HL-60 (cell line): ENCODE measurements around the gene DACT2.

Experiments used
- POLR2AphosphoS5 ChIP-seq: IDR thresholded peaks from 2 replicates; pipeline ENCODE4 v1.6.1; 2012; ENCODE audit warnings: low read depth
- TF ChIP-seq, protein P1 (sequence below): IDR thresholded peaks from one replicate; pipeline ENCODE4 v1.5.1; 2011; ENCODE audit warnings: low read length, control low read depth, inconsistent platforms; ENCODE audit not compliant: insufficient read depth
- TF ChIP-seq, protein P2 (sequence below): IDR thresholded peaks from 2 replicates; pipeline ENCODE4 v1.6.1; 2012; ENCODE audit warnings: low read depth; ENCODE audit not compliant: insufficient replicate concordance

DNA sequence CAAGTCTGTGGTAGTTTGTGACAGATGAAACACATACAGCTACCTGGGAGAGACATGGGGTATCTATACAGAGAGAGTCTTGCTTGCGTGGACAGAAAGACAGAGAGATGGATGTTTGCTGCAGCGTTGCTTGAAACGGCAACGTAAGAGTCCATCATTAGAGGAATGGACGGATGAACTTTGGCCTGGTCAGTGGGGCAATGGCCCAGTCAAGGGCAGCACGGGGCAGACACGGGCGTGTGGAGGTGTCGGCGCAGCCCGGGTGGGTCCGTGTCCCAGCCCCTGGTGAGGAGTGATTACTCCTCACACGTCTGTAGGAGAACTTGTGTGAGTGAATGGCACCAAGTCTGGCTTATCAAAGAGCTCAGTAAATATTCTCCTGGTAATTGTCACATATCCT is 21.9 kb downstream of the DACT2 start:
- TF ChIP-seq, protein P1, sequence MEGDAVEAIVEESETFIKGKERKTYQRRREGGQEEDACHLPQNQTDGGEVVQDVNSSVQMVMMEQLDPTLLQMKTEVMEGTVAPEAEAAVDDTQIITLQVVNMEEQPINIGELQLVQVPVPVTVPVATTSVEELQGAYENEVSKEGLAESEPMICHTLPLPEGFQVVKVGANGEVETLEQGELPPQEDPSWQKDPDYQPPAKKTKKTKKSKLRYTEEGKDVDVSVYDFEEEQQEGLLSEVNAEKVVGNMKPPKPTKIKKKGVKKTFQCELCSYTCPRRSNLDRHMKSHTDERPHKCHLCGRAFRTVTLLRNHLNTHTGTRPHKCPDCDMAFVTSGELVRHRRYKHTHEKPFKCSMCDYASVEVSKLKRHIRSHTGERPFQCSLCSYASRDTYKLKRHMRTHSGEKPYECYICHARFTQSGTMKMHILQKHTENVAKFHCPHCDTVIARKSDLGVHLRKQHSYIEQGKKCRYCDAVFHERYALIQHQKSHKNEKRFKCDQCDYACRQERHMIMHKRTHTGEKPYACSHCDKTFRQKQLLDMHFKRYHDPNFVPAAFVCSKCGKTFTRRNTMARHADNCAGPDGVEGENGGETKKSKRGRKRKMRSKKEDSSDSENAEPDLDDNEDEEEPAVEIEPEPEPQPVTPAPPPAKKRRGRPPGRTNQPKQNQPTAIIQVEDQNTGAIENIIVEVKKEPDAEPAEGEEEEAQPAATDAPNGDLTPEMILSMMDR = no peak
- no peak for TF ChIP-seq POLR2AphosphoS5
- TF ChIP-seq, protein P2, sequence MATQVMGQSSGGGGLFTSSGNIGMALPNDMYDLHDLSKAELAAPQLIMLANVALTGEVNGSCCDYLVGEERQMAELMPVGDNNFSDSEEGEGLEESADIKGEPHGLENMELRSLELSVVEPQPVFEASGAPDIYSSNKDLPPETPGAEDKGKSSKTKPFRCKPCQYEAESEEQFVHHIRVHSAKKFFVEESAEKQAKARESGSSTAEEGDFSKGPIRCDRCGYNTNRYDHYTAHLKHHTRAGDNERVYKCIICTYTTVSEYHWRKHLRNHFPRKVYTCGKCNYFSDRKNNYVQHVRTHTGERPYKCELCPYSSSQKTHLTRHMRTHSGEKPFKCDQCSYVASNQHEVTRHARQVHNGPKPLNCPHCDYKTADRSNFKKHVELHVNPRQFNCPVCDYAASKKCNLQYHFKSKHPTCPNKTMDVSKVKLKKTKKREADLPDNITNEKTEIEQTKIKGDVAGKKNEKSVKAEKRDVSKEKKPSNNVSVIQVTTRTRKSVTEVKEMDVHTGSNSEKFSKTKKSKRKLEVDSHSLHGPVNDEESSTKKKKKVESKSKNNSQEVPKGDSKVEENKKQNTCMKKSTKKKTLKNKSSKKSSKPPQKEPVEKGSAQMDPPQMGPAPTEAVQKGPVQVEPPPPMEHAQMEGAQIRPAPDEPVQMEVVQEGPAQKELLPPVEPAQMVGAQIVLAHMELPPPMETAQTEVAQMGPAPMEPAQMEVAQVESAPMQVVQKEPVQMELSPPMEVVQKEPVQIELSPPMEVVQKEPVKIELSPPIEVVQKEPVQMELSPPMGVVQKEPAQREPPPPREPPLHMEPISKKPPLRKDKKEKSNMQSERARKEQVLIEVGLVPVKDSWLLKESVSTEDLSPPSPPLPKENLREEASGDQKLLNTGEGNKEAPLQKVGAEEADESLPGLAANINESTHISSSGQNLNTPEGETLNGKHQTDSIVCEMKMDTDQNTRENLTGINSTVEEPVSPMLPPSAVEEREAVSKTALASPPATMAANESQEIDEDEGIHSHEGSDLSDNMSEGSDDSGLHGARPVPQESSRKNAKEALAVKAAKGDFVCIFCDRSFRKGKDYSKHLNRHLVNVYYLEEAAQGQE = no peak
